ENCODE data around the gene WDR33. TPM values are rescaled to one million over a fixed set of nuclear protein-coding genes. Genes with fewer than 3 reads are reported as not detected.
"Not testable (repeated sequence)": the region's sequence is repeated elsewhere in the genome, so short reads cannot be mapped to it uniquely, and the experiment has no call there.

The WDR33 gene
- total and polyA plus RNA-seq, 9 of the 15 experiments (the other 6 are each of a cell fraction or from before 2014, with no cell fraction given) = 24.2 to 57.4 (median 38.4) TPM

DNA sequence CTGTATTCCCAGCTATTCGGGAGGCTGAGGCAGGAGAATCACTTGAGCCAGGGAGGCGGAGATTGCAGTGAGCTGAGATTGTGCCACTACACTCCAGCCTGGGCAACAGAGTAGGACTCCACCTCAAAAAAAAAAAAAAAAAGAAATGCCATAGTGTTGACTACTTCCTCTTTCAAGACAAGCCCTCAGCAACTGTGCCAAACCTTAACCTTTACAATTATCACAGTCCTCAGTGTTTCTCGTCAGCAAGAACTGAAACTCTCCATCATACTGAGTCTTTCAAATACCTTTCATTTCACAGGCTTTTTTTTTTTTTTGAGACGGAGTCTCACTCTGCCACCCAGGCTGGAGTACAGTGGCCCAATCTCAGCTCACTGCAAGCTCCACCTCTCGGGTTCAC, 61.4 kb downstream of the WDR33 start:
- H3K4me1 ChIP-seq (replicated peaks in 1 of 2; ENCODE audit: control insufficient read depth in 2 of 2, insufficient read depth in 2 of 2, low read length in 2 of 2); DNase-seq (ENCODE audit: extremely low read depth in 1 of 4, low spot score in 3 of 4); CTCF ChIA-PET (ENCODE audit: low intra/inter-chr PET ratio); in situ Hi-C loops (cut with MboI); ATAC-seq; H3K9me1 ChIP-seq (ENCODE audit: control insufficient read depth, insufficient read depth, low read length); FAIRE-seq; H3K4me2 ChIP-seq (ENCODE audit: insufficient read depth, low read length); H4K20me1 ChIP-seq (replicated peaks; ENCODE audit: control insufficient read depth, insufficient read depth, low read length); H2AFZ ChIP-seq (ENCODE audit: low read depth, low read length); H3K9ac ChIP-seq (ENCODE audit: insufficient read depth in 1 of 2, low read depth in 2 of 2, low read length in 2 of 2); H3K79me2 ChIP-seq (ENCODE audit: control insufficient read depth, insufficient read depth, low read length); intact Hi-C loops (cut with micrococcal nuclease); H3K4me3 ChIP-seq; H3K9me3 ChIP-seq (replicated peaks; ENCODE audit: control insufficient read depth, insufficient read depth, low read depth, low read length); H3K27me3 ChIP-seq (ENCODE audit: control insufficient read depth in 2 of 2, insufficient read depth in 2 of 2, low read length in 2 of 2); H3K27ac ChIP-seq (ENCODE audit: extremely low read depth, low read depth, low read length); BruUV-seq (replicated peaks): not testable (repeated sequence)
- POLR2A ChIA-PET = interaction anchor here (1.0 to 1.2 kb wide), 2 partner anchors 14 kb away, joined by 3 to 4 read pairs; no protein-coding TSS in a partner anchor
- WGBS (ENCODE audit: insufficient coverage, low coverage, missing lambda C conversion rate) = 97% methylated on average over 4 of the region's 5 CpGs
- H3K36me3 ChIP-seq (ENCODE audit: control insufficient read depth, insufficient read depth, low read length) = peaks cover 63% of the 10 kb centered on the region

DNA sequence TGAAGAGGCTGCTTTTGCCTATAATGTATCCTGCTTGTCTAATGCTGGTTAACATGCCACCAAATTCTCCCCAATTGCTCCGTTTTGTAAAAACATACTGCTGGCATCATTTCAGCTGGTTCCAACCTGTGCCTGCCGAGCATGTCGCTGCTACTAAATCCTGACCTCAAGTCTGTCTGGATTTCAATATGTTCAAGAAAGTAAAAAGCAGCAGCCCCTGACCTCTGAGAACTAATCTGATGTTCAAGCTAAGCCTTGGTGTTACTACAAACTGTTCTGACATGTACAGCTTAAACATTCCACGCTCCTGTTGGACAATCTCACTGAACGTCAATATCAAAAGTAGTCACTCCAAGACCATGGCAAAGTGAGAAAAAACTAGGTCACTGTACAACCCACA, 63.4 kb downstream of the WDR33 start:
- ChIA-PET CTCF (ENCODE audit: low intra/inter-chr PET ratio) (no interaction called here), POLR2A (no interaction called here)
- WGBS (ENCODE audit: insufficient coverage, low coverage, missing lambda C conversion rate) = 91% methylated on average over 5 of the region's 5 CpGs
- H3K9me3 ChIP-seq (replicated peaks; ENCODE audit: control insufficient read depth, insufficient read depth, low read depth, low read length) = no peaks in the 10 kb centered on the region
- no peak overlapping the region; a peak in 1 of 4 replicates for H3K9ac ChIP-seq (ENCODE audit: insufficient read depth in 1 of 2, low read depth in 2 of 2, low read length in 2 of 2)
- intact Hi-C loops (cut with micrococcal nuclease) (no loop called here), in situ Hi-C loops (cut with MboI) (no loop called here)
- ATAC-seq (no peak), DNase-seq (ENCODE audit: extremely low read depth in 1 of 4, low spot score in 3 of 4) (no peak), FAIRE-seq (no peak)
- no peaks in the 10 kb centered on the region for H3K79me2 ChIP-seq (ENCODE audit: control insufficient read depth, insufficient read depth, low read length)
- H3K4me3 ChIP-seq = no peak overlapping the region
- no peaks in the 10 kb centered on the region for H4K20me1 ChIP-seq (replicated peaks; ENCODE audit: control insufficient read depth, insufficient read depth, low read length)
- no peaks in the 10 kb centered on the region for H3K27me3 ChIP-seq (ENCODE audit: control insufficient read depth in 2 of 2, insufficient read depth in 2 of 2, low read length in 2 of 2)
- no peak overlapping the region for H3K27ac ChIP-seq (ENCODE audit: extremely low read depth, low read depth, low read length)
- no peaks in the 10 kb centered on the region for H3K9me1 ChIP-seq (ENCODE audit: control insufficient read depth, insufficient read depth, low read length)
- no TSS peak for BruUV-seq (replicated peaks)
- H2AFZ ChIP-seq (ENCODE audit: low read depth, low read length) = no peak overlapping the region
- no peak overlapping the region for H3K4me2 ChIP-seq (ENCODE audit: insufficient read depth, low read length)
- no peaks in the 10 kb centered on the region for H3K4me1 ChIP-seq (replicated peaks in 1 of 2; ENCODE audit: control insufficient read depth in 2 of 2, insufficient read depth in 2 of 2, low read length in 2 of 2)
- peaks cover 66% of the 10 kb centered on the region for H3K36me3 ChIP-seq (ENCODE audit: control insufficient read depth, insufficient read depth, low read length)
- TF ChIP-seq FOSL1 (tag; conservative IDR thresholded peaks at IDR 0.05) (no peak), HNRNPK (IDR thresholded peaks at IDR 0.05; ENCODE audit: low read depth, low read length, poor library complexity, severe bottlenecking) (no peak), ZNF212 (CRISPR knock-in tag; IDR thresholded peaks at IDR 0.05) (no peak), U2AF2 (optimal IDR thresholded peaks at IDR 0.05; ENCODE audit: low read depth, low read length) (no peak), LCOR (CRISPR knock-in tag; IDR thresholded peaks at IDR 0.05) (no peak), LEF1 (IDR thresholded peaks at IDR 0.05) (no peak), XRCC3 (IDR thresholded peaks at IDR 0.05) (no peak), KLF16 (IDR thresholded peaks at IDR 0.05) (no peak), CREBBP (IDR thresholded peaks at IDR 0.05; ENCODE audit: low read depth, low read length) (no peak)
- TF ChIP-seq, protein P1, sequence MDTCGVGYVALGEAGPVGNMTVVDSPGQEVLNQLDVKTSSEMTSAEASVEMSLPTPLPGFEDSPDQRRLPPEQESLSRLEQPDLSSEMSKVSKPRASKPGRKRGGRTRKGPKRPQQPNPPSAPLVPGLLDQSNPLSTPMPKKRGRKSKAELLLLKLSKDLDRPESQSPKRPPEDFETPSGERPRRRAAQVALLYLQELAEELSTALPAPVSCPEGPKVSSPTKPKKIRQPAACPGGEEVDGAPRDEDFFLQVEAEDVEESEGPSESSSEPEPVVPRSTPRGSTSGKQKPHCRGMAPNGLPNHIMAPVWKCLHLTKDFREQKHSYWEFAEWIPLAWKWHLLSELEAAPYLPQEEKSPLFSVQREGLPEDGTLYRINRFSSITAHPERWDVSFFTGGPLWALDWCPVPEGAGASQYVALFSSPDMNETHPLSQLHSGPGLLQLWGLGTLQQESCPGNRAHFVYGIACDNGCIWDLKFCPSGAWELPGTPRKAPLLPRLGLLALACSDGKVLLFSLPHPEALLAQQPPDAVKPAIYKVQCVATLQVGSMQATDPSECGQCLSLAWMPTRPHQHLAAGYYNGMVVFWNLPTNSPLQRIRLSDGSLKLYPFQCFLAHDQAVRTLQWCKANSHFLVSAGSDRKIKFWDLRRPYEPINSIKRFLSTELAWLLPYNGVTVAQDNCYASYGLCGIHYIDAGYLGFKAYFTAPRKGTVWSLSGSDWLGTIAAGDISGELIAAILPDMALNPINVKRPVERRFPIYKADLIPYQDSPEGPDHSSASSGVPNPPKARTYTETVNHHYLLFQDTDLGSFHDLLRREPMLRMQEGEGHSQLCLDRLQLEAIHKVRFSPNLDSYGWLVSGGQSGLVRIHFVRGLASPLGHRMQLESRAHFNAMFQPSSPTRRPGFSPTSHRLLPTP (IDR thresholded peaks at IDR 0.05; ENCODE audit: borderline replicate concordance, extremely low read depth, insufficient read length) = no peak
- TF ChIP-seq, protein P2, sequence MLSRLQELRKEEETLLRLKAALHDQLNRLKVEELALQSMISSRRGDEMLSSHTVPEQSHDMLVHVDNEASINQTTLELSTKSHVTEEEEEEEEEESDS (CRISPR knock-in tag; IDR thresholded peaks at IDR 0.05) = no peak
- TF ChIP-seq, protein P3, sequence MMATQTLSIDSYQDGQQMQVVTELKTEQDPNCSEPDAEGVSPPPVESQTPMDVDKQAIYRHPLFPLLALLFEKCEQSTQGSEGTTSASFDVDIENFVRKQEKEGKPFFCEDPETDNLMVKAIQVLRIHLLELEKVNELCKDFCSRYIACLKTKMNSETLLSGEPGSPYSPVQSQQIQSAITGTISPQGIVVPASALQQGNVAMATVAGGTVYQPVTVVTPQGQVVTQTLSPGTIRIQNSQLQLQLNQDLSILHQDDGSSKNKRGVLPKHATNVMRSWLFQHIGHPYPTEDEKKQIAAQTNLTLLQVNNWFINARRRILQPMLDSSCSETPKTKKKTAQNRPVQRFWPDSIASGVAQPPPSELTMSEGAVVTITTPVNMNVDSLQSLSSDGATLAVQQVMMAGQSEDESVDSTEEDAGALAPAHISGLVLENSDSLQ (IDR thresholded peaks at IDR 0.05) = no peak
- TF ChIP-seq, protein P4, sequence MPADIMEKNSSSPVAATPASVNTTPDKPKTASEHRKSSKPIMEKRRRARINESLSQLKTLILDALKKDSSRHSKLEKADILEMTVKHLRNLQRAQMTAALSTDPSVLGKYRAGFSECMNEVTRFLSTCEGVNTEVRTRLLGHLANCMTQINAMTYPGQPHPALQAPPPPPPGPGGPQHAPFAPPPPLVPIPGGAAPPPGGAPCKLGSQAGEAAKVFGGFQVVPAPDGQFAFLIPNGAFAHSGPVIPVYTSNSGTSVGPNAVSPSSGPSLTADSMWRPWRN (IDR thresholded peaks at IDR 0.05; ENCODE audit: low read depth) = no peak
